HG03565 (cell line): ENCODE data around the gene PVALEF.

Experiments
- ATAC-seq: cut with Tn5 transposase; IDR thresholded peaks from one replicate; pipeline ENCODE4 v1.9.1; 2021; ENCODE audit warnings: mild to moderate bottlenecking, moderate library complexity; ENCODE audit not compliant: unreplicated experiment

PVALEF gene

DNA sequence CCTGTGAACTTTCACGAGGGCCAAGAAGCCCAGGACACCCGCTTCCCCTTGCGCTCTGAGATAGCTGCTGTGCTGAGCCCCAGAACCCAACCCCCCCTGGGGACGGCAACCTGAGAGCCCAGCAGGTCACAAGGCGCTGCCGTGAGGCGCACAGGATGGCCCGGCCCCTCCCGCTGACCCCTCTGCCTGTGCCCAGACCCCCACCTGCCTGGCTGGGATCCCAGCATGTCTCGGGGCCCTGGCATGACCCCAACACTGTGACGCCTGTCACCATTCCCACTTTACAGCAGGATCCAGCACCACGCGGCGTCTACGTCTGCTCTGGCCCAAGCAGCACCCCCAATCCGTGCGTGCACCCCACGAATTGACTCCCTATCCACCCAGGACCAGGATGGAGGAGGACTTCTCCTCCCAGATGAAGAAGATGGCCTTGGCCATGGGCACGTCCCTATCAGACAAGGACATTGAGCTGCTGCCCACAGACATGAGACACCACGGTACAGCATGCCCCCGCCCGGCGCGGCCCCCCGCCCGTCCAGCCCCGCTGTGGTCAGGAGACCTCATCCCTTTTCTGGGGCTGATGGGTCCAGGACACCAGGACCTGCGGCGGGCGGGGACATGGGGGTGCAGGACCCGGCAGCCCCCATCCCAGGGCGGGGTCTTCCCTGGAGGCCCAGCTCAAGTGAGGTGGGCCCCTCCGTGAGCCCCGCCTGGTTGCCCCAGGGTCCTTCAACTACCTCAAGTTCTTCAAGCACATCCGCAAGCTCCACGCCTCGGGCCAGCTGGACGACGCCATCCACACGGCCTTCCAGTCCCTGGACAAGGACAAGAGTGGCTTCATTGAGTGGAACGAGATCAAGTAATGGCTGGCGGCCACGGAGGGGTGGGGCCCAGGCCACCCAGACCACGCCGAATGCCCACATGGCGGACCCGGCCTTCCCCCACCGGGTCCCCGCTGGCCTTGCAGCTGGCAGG is 15.8 kb downstream of the PVALEF start:
- no peak for ATAC-seq

DNA sequence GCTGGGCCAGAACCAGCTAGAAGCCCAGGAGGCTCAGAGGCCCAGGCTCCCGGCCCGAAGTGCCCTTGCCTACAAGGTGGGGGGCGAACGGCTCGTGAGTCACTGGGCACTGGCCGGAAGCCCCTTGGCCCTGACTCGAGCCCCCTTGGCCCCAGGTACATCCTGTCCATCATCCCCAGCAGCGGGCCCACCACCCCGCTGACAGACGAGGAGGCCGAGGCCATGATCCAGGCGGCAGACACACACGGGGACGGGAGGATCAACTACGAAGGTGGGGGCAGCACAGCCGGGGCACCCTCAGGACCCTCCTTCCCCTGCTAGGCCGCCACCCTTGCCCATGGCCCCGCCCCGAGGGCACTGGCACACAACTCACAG is 16.5 kb downstream of the PVALEF start:
- no peak for ATAC-seq

DNA sequence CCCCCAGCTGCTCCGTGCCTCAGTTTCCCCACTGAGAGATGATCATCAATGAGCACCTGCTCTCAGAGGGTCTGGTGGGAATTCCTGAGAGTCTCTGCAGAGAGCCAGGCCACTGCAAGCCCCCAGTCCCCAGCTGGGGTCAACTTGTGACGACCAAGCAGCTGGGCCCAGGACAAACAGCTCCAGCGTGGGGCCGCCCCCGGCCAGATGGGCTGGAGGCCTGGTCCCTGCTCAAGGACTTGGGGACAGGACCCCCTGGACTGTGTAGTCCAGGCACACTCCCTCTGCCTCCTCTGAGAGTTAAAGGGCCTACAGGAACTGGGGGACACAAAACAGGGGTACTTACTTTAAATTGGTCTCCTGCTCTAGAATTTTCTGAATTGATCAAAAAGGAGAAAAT is 17.3 kb downstream of the PVALEF start:
- no peak for ATAC-seq

DNA sequence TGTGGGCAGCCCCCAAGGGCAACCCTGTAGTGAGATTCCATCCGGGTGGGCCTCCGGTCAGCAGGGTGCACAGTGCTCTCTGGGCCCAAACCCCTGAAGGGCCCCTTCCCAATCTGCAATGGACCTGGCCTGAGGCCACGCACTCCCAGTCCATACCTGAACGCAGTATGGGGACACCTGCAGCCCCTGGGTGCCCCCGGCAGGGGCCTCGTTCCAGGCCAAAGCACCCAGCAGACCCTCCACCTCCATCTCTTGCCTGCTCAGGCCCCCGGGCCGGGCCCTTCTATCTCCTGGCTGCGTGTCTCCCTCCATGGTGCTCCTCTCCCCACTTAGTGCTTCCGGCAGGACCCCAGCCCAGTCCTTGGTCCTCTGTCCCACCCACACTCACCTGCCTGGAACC is 18.0 kb downstream of the PVALEF start:
- no peak for ATAC-seq

DNA sequence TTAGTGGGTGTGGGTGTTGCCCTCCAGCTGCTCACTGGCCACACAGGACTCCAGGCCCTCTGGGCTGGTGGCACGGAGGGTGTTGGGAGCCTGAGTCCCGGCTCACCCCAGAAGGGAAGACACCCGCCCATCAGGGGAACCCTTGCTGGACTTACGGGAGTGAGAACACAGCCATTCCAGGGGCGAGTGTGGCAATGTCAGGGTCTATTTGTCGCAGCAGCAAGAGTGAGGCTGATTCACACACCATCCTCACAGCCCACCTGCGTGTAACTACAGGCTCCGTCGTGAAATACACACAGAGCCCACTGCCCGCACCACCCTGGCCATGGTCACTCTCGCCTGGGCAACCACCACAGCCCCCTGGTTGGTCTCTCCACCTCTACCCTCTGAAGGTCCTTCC is 18.5 kb downstream of the PVALEF start:
- ATAC-seq: no peak

DNA sequence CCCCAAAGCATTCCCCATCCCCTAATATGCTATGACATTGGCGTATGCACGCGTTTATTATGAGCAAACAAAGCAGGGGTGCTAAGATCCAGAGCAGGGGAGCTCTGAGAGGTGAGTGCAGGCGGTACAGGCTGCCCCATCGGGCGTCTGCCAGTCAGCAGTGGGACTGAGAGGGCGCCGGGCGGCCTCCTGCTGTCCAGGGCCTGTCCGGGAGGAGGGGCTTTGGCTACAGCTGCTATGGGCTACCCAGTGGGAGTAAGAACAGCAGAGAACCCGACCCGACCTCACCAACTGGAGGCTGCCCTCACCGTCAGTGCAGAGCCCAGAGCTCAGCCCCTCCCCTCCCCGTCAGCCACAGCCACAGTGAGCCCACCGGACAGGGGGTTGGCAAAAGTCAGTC is 19.2 kb downstream of the PVALEF start:
- ATAC-seq: no peak

DNA sequence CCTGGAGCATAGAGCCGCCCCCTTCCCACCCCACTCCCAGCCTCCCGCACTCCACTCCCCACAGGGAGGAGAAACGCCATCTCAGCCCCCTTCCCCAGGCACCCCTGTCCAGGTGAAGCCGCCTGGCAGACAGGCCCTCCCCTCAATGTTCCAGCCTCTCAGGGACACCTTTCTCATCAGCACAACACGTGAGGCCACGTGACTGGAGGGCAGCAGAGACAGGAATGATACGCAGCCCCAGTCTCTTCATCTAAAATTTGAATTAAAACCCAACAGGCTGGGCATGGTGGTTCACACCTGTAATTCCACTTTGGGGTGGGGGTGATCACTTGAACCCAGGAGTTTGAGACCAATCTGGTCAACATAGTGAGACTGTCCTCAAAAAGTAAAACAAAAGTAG is 20.9 kb downstream of the PVALEF start:
- no peak for ATAC-seq

DNA sequence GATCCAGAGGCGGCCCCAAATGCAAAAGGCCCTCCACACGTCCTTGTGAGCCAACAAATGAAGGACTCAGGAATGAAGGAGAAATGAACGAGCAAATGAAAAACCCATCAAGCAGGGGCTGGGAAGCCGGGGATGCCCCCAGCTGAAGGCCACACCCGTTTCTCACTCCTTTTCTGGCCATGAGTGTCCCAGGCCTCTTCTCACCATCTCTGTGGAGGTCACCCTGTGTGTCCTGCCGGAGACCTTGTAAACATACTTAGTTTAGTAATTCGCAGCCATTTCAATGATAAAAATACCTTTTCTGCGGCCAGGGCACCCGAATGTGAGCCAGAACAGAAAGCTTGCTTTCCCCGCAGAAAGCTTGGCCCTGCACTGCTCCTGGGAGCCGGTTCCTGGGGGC is 21.8 kb downstream of the PVALEF start:
- ATAC-seq: no peak

DNA sequence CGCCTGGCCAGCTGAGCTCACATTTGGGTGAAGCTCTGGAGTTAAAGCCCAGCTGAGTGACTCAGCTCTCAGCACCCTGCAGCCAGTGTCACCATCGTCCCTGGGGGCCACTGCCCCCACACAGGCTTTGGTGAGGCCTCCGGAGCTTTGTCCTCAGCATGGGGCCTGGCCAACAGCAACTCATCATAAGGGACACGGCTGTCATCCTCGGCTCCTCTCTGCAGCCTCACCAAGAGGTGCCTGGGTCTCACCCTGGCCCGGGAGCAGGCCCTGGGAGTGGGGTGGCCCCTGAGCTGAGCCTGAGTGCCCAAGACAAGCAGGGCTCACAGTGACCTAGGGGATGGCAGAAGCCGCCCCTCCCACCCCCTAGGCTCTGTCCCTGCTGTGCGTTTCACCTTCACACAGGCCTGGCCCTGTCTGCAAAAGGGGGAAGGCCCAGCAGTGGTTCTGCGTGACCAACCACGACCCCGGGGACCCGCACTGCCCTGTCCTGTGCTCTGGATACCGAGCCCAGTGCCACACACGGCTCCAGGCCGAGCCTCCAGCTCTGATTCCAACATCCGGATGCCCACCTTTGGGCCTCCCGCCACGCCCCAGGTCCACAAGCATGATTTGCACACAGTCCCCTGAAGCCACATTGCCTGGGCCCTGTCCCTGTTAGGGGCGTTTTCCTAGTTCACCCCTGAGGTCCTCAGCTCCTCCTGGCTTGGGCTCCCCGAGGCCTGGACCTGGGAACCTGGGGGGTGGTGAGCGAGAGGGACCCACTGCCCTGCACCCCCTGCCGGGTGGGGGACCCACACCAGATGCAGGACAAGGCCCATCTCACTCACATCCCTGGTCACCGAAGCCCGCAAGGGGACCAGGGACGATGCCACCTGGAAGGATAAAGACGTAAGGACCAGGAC is 22.5 kb downstream of the PVALEF start:
- ATAC-seq: no peak

DNA sequence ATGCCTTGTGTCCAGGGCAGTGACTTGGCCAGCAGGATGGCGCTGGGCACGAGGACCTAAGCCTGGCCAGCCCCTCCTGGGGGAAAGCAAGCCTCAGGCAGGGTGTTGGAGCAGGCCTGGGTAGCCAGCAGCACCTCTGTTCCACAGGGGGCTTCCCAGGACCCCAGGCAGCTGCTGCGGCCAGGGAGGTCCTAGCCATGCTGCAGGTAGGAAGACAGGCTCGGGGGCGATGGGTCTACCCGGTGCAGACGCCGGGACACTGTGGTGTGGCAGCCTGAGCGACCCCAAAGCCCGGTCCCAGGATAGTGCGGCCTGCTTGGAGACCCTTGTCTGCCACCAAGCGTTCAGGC is 23.2 kb downstream of the PVALEF start:
- no peak for ATAC-seq

DNA sequence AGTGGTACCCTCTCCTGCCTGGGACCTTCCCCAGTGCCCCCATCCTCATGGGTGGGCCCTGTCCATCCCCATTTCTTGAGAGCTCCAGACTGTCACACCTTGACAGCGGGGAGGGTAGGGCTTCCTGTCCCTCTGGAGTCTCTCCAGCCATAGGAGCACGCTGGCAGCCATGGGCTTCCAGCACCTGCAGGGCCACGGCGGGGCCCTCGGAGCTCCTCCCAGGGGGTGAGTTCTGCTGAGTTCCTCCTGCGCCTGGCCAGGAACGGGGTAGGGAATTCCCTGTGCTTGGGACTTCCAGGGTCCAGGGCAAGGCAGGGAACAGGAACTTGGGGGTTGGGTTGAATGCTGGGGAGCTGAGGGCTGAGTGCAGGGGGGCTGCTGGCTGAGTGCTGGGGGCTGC is 23.7 kb downstream of the PVALEF start:
- no peak for ATAC-seq

DNA sequence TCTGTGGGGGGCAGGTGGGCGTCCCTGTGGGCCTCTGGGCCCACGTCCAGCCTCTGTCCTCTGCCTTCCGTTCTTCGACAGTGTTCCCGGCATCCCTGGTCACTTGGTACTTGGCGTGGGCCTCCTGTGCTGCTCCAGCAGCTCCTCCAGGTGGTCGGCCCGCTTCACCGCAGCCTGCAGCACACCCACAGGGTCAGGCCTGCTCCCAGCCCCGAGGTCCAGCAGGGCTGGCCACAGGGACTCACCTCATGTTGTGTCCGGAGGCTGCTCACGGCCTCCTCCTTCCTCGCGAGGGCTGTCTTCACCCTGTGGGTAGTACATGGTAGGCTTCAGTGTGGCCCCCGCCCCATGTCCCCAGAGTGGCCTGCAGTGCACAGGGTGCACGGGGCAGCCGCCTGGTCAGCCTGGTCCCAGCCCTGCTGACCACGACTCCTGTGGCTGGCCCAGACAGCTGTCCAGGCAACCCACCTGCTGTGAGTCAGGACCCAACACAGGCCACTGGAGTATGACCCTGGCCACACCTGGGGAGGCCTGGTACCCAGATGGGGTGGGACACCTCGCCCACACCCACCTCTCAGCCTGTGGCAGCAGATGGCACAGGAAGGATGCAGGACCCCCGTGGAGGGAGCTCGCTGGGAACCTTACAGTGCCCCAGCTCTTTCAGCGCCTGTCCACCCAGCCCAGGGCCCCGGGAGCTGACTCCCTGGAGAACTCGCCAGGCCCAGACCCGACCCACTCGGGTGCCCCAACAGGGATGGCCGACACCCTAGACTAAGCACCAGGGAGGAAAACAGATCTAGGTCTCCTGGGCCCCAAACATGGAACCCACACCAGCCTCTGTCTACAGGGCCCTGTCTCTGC is 24.6 kb downstream of the PVALEF start:
- no peak for ATAC-seq

DNA sequence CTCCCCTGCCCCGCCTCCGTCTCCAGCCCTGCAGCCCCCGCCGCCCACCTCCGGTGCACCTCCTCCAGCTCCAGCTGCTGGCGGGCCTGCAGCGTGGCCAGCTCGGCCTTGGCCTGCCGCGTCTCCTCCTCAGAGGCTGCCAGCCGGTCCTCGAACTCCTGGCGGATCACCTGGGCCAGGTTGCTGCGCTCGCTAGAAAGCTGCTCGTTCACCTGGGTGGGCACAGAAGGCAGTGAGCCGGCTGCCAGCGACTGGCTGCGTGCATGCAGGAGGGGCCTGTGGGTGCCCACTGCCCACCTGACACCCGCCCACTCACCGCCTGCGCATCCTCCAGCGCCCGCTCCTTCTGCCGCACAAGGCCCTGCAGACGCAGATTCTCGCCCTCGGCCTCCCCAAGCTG is 25.3 kb downstream of the PVALEF start:
- no peak for ATAC-seq

DNA sequence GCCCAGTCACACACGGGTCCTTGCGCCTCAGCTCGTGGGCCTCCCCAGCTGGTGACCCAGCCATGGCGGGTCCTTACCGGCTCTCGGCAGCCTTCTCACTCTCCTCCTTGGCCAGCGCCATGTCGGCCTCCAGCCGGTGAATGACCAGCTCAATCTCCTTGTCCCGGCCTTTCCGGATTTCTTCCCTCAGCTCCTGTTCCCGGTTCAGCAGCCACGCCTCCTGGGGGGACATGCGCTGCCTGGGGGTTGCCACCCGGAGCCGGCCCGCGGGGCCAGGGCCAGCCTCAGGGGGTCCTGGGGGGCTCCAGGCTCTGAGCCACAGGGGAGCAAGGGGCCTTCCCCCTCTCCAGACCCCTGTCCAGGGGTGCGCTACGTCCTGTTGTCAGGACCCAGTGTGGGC is 25.8 kb downstream of the PVALEF start:
- ATAC-seq: no peak

DNA sequence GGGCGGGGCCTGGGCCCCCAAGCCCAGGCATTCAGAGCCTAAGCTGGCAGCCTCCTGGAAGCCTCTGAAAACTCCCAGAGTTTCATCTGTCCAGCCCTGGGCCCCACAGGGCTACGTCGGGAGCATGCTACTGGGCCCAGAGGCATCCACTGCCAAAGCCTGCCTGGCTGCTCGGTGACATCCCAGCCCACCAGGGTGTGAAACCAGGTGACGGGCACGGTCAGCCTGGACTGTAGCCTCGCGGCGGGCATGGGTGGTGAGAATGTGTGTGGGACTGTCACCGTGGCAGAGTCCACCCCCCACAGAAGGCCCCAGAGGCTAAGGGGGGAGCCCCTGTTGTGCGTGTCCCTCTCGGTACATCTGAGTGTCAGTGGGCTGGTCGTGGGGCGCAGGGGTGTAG is 26.3 kb downstream of the PVALEF start:
- no peak for ATAC-seq

DNA sequence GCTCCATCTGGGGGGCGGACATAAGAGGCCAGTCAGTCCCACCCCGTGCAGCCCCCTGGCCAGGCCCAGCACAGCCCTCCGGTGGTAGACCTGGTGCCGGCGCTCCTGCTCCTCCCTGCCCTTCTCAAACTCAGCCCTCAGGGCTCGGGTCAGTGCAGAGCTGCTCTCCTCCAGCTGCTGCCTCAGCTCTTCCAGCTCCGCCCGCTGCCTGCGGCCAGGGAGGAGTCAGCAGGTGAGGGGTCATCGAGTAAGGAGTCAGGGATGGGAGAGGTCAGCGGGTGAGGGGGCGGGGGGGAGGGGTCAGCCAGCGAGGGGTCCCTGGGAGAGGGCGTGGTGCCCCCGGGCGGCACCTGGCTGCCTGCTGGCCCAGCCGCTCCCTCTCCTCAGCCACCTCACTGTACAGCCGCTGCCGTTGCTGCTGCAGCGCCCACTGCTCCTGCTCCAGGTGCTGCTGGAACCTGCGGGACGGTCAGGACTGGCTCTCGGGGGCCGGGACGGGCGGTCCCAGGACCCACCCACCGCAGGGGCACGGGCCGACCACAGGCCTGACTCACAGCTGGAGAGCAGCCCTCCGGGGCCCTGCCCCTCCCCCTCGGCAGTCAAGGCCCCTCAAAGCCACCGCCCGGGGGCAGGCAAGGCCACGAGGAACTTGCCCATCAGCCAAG is 27.2 kb downstream of the PVALEF start:
- ATAC-seq: no peak

DNA sequence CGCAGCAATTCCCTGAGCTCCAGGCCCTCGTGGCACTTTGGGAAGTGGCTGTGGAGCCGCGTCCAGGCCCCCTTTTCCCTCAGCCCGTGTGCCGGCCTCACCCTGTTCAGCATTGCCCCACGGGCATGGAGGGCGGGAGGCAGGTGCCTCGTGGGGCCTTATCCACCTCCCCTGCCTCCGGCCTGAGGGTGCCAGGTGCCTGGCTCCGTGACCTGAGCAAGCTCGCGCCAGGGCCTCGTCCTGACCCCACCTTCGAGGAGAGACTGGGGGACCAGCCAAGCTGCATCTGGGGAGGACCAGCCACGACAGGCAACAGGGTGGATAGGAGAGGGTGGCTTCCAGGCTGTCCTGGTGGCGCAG is 27.7 kb downstream of the PVALEF start:
- no peak for ATAC-seq

DNA sequence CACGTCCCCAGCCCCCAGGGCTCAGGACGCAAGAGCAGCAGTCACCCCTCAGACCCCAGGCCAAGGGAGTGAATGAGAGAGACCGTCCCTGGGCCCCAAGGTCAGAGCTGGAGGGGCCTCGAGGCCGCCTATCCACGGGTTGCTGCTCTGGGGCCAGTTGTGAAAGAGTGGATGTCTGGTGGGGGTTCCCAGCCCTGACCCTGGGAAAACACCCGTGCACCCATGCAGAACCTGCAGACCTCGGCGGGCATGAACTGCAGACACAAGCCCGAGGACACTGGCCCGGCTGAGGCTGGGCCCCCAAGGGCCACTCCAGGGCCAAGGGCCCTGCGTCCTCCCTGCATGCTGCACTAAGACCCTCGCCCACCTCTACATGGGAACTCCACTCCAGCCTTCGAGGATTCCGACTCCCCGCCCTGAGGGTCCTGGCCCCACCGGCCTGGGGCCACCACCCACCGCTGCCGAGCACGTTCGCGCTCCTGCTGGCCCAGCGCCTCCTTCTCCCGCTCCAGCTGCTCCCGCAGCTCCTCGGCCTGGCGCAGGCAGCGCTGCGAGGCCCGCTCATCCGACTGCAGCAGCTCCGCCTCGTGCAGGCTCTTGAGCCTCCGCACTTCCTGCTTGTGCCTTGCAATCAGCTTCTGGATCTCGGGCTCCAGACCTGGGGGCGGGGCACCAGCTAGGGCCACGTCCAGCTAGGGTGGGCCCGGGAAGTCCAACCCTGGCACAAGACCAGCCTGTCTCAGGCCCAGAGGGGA is 28.3 kb downstream of the PVALEF start:
- no peak for ATAC-seq

DNA sequence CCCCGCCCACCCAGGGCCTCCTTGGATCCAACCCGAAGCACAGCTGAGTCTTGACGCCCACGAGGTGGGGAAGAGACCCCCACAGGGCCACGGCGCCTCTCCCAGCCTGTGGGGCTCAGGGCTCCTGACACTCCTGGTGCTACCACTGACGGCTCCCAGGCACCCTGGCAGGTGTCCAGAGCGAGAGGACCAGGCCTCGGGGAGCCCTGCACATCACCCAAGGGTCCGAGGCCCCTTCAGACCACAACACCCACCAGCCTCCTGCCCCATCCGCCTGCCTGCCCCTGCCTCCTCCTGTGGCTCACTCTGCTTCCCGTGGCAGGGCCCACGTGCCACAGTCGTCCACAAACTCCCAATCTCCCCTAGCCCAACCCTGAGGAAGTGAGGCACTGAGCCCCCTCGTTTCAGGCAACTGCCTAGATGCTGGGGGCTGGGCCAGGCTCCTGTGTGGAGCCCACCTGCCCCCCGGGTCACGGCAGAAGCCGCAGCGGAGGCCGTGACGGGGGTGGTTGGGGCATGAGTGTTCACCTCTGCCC is 29.0 kb downstream of the PVALEF start:
- ATAC-seq: no peak
